ENCODE data around the gene YPEL2.

DNA sequence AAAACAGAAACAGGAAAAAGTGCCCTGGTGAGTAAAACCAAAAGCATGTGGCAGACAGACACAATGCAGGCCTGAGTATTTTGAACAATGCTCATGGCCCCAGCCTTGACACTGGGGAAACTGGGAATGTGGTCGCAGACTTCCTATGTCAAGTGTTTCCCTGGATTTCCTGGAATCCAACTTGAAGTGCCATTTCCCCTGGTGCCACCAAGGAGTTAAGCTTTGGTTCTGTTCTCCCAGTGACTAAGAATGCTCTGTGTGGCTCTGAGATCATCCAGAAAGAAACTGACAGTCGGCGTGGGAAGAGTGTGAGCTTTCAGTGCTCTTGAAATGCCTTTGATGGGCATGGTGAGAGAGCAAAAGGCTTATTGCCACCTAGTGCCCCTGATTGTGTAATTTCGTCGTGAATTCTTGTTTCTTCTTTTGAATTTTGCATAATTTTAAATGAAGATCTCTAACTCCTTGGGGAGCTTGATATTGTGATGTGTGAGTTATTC lies 96.0 kb downstream of the YPEL2 start:
- TF ChIP-seq, protein P1, sequence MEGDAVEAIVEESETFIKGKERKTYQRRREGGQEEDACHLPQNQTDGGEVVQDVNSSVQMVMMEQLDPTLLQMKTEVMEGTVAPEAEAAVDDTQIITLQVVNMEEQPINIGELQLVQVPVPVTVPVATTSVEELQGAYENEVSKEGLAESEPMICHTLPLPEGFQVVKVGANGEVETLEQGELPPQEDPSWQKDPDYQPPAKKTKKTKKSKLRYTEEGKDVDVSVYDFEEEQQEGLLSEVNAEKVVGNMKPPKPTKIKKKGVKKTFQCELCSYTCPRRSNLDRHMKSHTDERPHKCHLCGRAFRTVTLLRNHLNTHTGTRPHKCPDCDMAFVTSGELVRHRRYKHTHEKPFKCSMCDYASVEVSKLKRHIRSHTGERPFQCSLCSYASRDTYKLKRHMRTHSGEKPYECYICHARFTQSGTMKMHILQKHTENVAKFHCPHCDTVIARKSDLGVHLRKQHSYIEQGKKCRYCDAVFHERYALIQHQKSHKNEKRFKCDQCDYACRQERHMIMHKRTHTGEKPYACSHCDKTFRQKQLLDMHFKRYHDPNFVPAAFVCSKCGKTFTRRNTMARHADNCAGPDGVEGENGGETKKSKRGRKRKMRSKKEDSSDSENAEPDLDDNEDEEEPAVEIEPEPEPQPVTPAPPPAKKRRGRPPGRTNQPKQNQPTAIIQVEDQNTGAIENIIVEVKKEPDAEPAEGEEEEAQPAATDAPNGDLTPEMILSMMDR (IDR thresholded peaks at IDR 0.05; ENCODE audit: poor library complexity): no peak
- TF ChIP-seq EZH2 (IDR thresholded peaks at IDR 0.05; ENCODE audit: borderline replicate concordance): no peak

All from hepatocyte (in vitro differentiated cells).